Measurements from ENCODE around the gene CYP24A1. TPM values are rescaled to one million over a fixed set of nuclear protein-coding genes. Genes with fewer than 3 reads are reported as not detected.
"Not testable (repeated sequence)": the region's sequence is repeated elsewhere in the genome, so short reads cannot be mapped to it uniquely, and the experiment has no call there.

The CYP24A1 gene
- total RNA-seq, 1 donor from 2014 or later = not detected

- Mint-ChIP-seq H3K4me1 (ENCODE audit: low read depth) (no peaks in the 10 kb centered on the region), H3K36me3 (ENCODE audit: low read depth) (no peaks in the 10 kb centered on the region), H3K27ac (no peak overlapping the region), H3K4me3 (ENCODE audit: low read depth) (no peak overlapping the region), H3K9me3 (no peaks in the 10 kb centered on the region), H3K27me3 (ENCODE audit: low read depth) (peaks cover 5% of the 10 kb centered on the region)
- no peak for DNase-seq (ENCODE audit: low spot score)
- intact Hi-C loops (cut with micrococcal nuclease) = no loop called here
Observed at GRCh38 chr20:54140927-54141566, 32.7 kb downstream of the CYP24A1 start.

- H3K9me3 Mint-ChIP-seq = no peaks in the 10 kb centered on the region
- no peak overlapping the region for H3K4me3 Mint-ChIP-seq (ENCODE audit: low read depth)
- H3K4me1 Mint-ChIP-seq (ENCODE audit: low read depth) = no peaks in the 10 kb centered on the region
- no peak for DNase-seq (ENCODE audit: low spot score)
- no peak overlapping the region for H3K27ac Mint-ChIP-seq
- peaks cover 5% of the 10 kb centered on the region for H3K27me3 Mint-ChIP-seq (ENCODE audit: low read depth)
- intact Hi-C loops (cut with micrococcal nuclease) = no loop called here
- H3K36me3 Mint-ChIP-seq (ENCODE audit: low read depth) = no peaks in the 10 kb centered on the region
Observed at GRCh38 chr20:54140486-54140885, 33.3 kb downstream of the CYP24A1 start.

GRCh38 chr20:54140067-54140466, 33.7 kb downstream of the CYP24A1 start:
- H3K27ac Mint-ChIP-seq = no peak overlapping the region
- H3K4me3 Mint-ChIP-seq (ENCODE audit: low read depth) = no peak overlapping the region
- H3K36me3 Mint-ChIP-seq (ENCODE audit: low read depth) = no peaks in the 10 kb centered on the region
- H3K9me3 Mint-ChIP-seq = no peaks in the 10 kb centered on the region
- no peaks in the 10 kb centered on the region for H3K4me1 Mint-ChIP-seq (ENCODE audit: low read depth)
- DNase-seq (ENCODE audit: low spot score) = no peak
- H3K27me3 Mint-ChIP-seq (ENCODE audit: low read depth) = peaks cover 5% of the 10 kb centered on the region
- intact Hi-C loops (cut with micrococcal nuclease) = no loop called here

GRCh38 chr20:54139188-54139587, 34.6 kb downstream of the CYP24A1 start:
- intact Hi-C loops (cut with micrococcal nuclease) = no loop called here
- H3K4me3 Mint-ChIP-seq (ENCODE audit: low read depth) = no peak overlapping the region

GRCh38 chr20:54138427-54138826, 35.4 kb downstream of the CYP24A1 start:
- no peaks in the 10 kb centered on the region for H3K4me1 Mint-ChIP-seq (ENCODE audit: low read depth)
- no peak for DNase-seq (ENCODE audit: low spot score)
- H3K27ac Mint-ChIP-seq = no peak overlapping the region
- H3K27me3 Mint-ChIP-seq (ENCODE audit: low read depth) = peaks cover 5% of the 10 kb centered on the region
- H3K36me3 Mint-ChIP-seq (ENCODE audit: low read depth) = no peaks in the 10 kb centered on the region
- intact Hi-C loops (cut with micrococcal nuclease) = no loop called here
- H3K4me3 Mint-ChIP-seq (ENCODE audit: low read depth) = no peak overlapping the region
- H3K9me3 Mint-ChIP-seq = no peaks in the 10 kb centered on the region

More at GRCh38 chr20:54139188-54139587, 34.6 kb downstream of the CYP24A1 start:
- Mint-ChIP-seq H3K27me3 (ENCODE audit: low read depth) (peaks cover 5% of the 10 kb centered on the region), H3K4me1 (ENCODE audit: low read depth) (no peaks in the 10 kb centered on the region), H3K36me3 (ENCODE audit: low read depth) (no peaks in the 10 kb centered on the region), H3K9me3 (no peaks in the 10 kb centered on the region), H3K27ac (no peak overlapping the region)
- DNase-seq (ENCODE audit: low spot score) = no peak

GRCh38 chr20:54137115-54137514, 36.7 kb downstream of the CYP24A1 start:
- Mint-ChIP-seq H3K4me1 (ENCODE audit: low read depth) (no peaks in the 10 kb centered on the region), H3K36me3 (ENCODE audit: low read depth) (no peaks in the 10 kb centered on the region), H3K9me3 (no peaks in the 10 kb centered on the region), H3K4me3 (ENCODE audit: low read depth) (no peak overlapping the region), H3K27ac (no peak overlapping the region), H3K27me3 (ENCODE audit: low read depth) (peaks cover 2% of the 10 kb centered on the region)
- DNase-seq (ENCODE audit: low spot score) = no peak
- intact Hi-C loops (cut with micrococcal nuclease) = no loop called here

- Mint-ChIP-seq H3K27ac (no peak overlapping the region), H3K4me3 (ENCODE audit: low read depth) (no peak overlapping the region), H3K27me3 (ENCODE audit: low read depth) (no peaks in the 10 kb centered on the region), H3K9me3 (peaks cover 2% of the 10 kb centered on the region), H3K4me1 (ENCODE audit: low read depth) (no peaks in the 10 kb centered on the region), H3K36me3 (ENCODE audit: low read depth) (no peaks in the 10 kb centered on the region)
- no peak for DNase-seq (ENCODE audit: low spot score)
- intact Hi-C loops (cut with micrococcal nuclease) = no loop called here
Observed at GRCh38 chr20:54134445-54135220, 39.2 kb downstream of the CYP24A1 start.

GRCh38 chr20:54133434-54134427, 40.1 kb downstream of the CYP24A1 start:
- DNase-seq (ENCODE audit: low spot score) = no peak
- Mint-ChIP-seq H3K27me3 (ENCODE audit: low read depth) (no peaks in the 10 kb centered on the region), H3K36me3 (ENCODE audit: low read depth) (no peaks in the 10 kb centered on the region), H3K4me1 (ENCODE audit: low read depth) (no peaks in the 10 kb centered on the region), H3K4me3 (ENCODE audit: low read depth) (no peak overlapping the region), H3K27ac (no peak overlapping the region), H3K9me3 (peaks cover 7% of the 10 kb centered on the region)
- intact Hi-C loops (cut with micrococcal nuclease) = no loop called here

- Mint-ChIP-seq H3K9me3 (peaks cover 7% of the 10 kb centered on the region), H3K27me3 (ENCODE audit: low read depth) (no peaks in the 10 kb centered on the region), H3K4me1 (ENCODE audit: low read depth) (no peaks in the 10 kb centered on the region), H3K36me3 (ENCODE audit: low read depth) (no peaks in the 10 kb centered on the region), H3K27ac (no peak overlapping the region), H3K4me3 (ENCODE audit: low read depth) (no peak overlapping the region)
- DNase-seq (ENCODE audit: low spot score) = no peak
- intact Hi-C loops (cut with micrococcal nuclease) = no loop called here
Observed at GRCh38 chr20:54132612-54133433, 41.0 kb downstream of the CYP24A1 start.

GRCh38 chr20:54131675-54132611, 41.8 kb downstream of the CYP24A1 start:
- Mint-ChIP-seq H3K4me3 (ENCODE audit: low read depth) (no peak overlapping the region), H3K27me3 (ENCODE audit: low read depth) (no peaks in the 10 kb centered on the region), H3K36me3 (ENCODE audit: low read depth) (no peaks in the 10 kb centered on the region), H3K9me3 (peaks cover 7% of the 10 kb centered on the region), H3K27ac (no peak overlapping the region), H3K4me1 (ENCODE audit: low read depth) (no peaks in the 10 kb centered on the region)
- intact Hi-C loops (cut with micrococcal nuclease) = no loop called here
- DNase-seq (ENCODE audit: low spot score) = no peak

GRCh38 chr20:54131125-54131524, 42.7 kb downstream of the CYP24A1 start:
- H3K4me3 Mint-ChIP-seq (ENCODE audit: low read depth); H3K36me3 Mint-ChIP-seq (ENCODE audit: low read depth); H3K9me3 Mint-ChIP-seq; H3K4me1 Mint-ChIP-seq (ENCODE audit: low read depth); DNase-seq (ENCODE audit: low spot score); H3K27me3 Mint-ChIP-seq (ENCODE audit: low read depth); H3K27ac Mint-ChIP-seq; intact Hi-C loops (cut with micrococcal nuclease): not testable (repeated sequence)

Data from activated T-helper 2 cell treated with anti-CD3 and anti-CD28 coated beads, Interferon-gamma antibody, Interleukin-2, Interleukin-4, amounts not matched to agents 10 μg/mL and 5 μg/mL and 100 μg/mL, durations not matched to agents 14 hours and 24 hours and 36 hours (primary cell).